HFF-Myc (cell line): ENCODE measurements around the gene LPAR5.

Source experiments
- DNase-seq: peaks from one replicate; pipeline ENCODE4 v3.0.0-alpha.2; 2011; ENCODE audit warnings: low read depth; ENCODE audit errors: extremely low read depth
- H3K4me3 ChIP-seq: replicated peaks from 2 replicates; pipeline ENCODE4 v1.5.1; 2011; ENCODE audit warnings: low read depth, mild to moderate bottlenecking, control low read depth, low read length
- TF ChIP-seq, protein P1 (sequence below): IDR thresholded peaks from 2 replicates; pipeline ENCODE4 v1.5.1; 2012; ENCODE audit warnings: mild to moderate bottlenecking, low read depth, low read length, control low read depth; ENCODE audit errors: missing control alignments

LPAR5 gene

GRCh38 chr12:6640497-6640896 is 4.7 kb upstream of the LPAR5 start:
- no peak overlapping the region for H3K4me3 ChIP-seq
- no peak for DNase-seq
- TF ChIP-seq, protein P1, sequence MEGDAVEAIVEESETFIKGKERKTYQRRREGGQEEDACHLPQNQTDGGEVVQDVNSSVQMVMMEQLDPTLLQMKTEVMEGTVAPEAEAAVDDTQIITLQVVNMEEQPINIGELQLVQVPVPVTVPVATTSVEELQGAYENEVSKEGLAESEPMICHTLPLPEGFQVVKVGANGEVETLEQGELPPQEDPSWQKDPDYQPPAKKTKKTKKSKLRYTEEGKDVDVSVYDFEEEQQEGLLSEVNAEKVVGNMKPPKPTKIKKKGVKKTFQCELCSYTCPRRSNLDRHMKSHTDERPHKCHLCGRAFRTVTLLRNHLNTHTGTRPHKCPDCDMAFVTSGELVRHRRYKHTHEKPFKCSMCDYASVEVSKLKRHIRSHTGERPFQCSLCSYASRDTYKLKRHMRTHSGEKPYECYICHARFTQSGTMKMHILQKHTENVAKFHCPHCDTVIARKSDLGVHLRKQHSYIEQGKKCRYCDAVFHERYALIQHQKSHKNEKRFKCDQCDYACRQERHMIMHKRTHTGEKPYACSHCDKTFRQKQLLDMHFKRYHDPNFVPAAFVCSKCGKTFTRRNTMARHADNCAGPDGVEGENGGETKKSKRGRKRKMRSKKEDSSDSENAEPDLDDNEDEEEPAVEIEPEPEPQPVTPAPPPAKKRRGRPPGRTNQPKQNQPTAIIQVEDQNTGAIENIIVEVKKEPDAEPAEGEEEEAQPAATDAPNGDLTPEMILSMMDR = no peak

- no peak overlapping the region for H3K4me3 ChIP-seq
- DNase-seq = no peak
- TF ChIP-seq, protein P1 = no peak
Measured at GRCh38 chr12:6639151-6639801, 3.5 kb upstream of the LPAR5 start.

- TF ChIP-seq, protein P1 = no peak
- DNase-seq = no peak
- H3K4me3 ChIP-seq = no peak overlapping the region
Measured at GRCh38 chr12:6638305-6638704, 2.5 kb upstream of the LPAR5 start.

DNA sequence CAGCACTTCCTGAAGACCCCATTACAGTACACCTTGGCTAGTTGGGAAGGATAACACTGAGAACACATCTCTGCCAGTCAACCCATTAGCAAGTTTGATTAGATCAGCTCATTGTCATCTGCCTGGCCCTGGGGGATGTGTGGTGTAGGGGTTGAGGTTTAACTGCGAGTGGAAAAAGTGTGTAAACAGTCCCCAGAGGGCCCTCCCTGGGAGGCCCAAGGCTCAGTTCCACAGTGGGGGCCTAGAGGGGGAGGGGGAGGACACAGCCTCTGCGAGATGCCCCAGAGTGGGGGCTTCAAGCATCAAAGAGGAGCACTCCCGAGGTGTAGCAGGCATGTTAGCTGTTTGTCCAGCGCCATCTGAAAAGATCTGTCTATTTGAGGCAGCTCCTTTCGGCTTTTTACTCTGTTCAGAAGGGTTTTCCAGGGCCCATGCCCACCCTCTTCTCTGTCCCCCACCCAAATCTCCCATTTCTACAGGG is 344 bp downstream of the LPAR5 start:
- TF ChIP-seq, protein P1 = no peak
- no peak overlapping the region for H3K4me3 ChIP-seq
- no peak for DNase-seq

- DNase-seq = no peak
- TF ChIP-seq, protein P1 = no peak
- H3K4me3 ChIP-seq = no peak overlapping the region
Measured at GRCh38 chr12:6632026-6632983, 3.5 kb downstream of the LPAR5 start.

- no peak for DNase-seq
- H3K4me3 ChIP-seq = no peak overlapping the region
- TF ChIP-seq, protein P1 = no peak
Measured at GRCh38 chr12:6631549-6631961, 4.2 kb downstream of the LPAR5 start.
